T-helper 1 cell treated with Interleukin-12 subunit alpha and Interleukin-12 subunit beta and Interleukin-4 antibody, amounts not matched to agents 30 μg/mL and 1 μg/mL, for 36 hours (primary cell): ENCODE data around the gene DISC1.
"Not testable (repeated sequence)": the region's sequence is repeated elsewhere in the genome, so short reads cannot be mapped to it uniquely, and the experiment has no call there.

Experiments
- H3K27ac Mint-ChIP-seq: one replicate; pipeline ENCODE4 v1.8.0; 2021; ENCODE audit warnings: mild to moderate bottlenecking, mixed read lengths
- H3K27me3 Mint-ChIP-seq: one replicate; pipeline ENCODE4 v1.8.0; 2021; ENCODE audit warnings: low read depth, mixed read lengths
- H3K36me3 Mint-ChIP-seq: one replicate; pipeline ENCODE4 v1.8.0; 2021; ENCODE audit warnings: low read depth, mixed read lengths
- H3K4me1 Mint-ChIP-seq: one replicate; pipeline ENCODE4 v1.8.0; 2021; ENCODE audit warnings: low read depth, mixed read lengths
- H3K4me3 Mint-ChIP-seq: one replicate; pipeline ENCODE4 v1.8.0; 2021; ENCODE audit warnings: mild to moderate bottlenecking, moderate library complexity, mixed read lengths
- H3K9me3 Mint-ChIP-seq: one replicate; pipeline ENCODE4 v1.8.0; 2021; ENCODE audit warnings: mixed read lengths

The DISC1 gene

DNA sequence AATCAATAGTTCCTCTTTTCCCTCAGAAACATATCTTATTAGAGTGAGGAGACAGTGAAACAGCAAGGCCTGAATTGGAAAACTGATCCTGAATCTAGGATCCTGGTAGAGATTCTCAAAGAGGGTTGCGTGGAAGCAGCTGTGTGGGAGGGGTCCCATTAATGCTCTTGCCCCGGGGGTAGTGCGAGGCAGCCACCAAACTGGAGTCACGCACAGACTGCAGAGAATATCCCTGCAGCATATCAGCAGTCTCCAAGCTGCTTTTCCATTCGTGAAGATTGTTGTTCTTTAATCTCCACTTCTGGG is 150.1 kb downstream of the DISC1 start:
- H3K27ac Mint-ChIP-seq, result no peak overlapping the region
- H3K36me3 Mint-ChIP-seq, result peaks cover 2% of the 10 kb centered on the region
- no peak overlapping the region for H3K4me3 Mint-ChIP-seq
- H3K27me3 Mint-ChIP-seq, result no peaks in the 10 kb centered on the region
- H3K4me1 Mint-ChIP-seq, result no peaks in the 10 kb centered on the region
- H3K9me3 Mint-ChIP-seq, result no peaks in the 10 kb centered on the region

DNA sequence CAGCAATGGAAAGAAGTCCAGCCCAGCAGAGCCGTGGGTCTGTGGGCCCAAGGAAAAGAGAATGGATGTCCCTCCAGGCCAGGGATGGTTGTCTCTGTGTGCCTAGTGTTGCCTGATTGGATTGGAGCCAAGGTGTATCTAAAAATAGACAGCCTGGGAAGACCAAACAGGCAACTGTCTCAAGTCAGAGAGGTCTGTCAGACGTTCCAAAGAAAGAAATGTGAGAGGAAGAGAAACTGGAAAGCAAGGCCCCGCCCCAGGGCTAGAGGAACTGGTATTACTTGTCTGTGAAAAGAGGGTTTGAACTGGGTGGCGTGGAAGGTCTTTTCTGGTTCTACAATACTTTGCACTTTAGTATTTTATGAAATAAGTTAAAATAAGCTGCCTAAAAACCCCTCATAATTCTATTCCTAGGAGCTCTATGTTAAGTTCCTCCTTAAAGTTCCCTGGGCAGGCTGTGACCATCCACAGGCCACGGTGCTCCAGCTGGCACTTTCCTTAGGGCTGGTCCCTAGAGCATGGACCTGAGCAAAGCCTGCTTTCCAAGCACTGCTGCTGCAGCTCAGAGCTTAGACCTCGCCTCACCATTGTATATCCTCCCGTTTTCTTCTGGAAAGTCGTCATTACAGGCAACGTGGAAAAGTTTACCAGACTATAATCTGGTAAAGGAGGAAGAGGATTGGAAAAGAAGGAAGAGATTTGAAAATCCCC is 151.6 kb downstream of the DISC1 start:
- Mint-ChIP-seq H3K4me3 (no peak overlapping the region), H3K36me3 (peaks cover 2% of the 10 kb centered on the region), H3K9me3 (no peaks in the 10 kb centered on the region)

DNA sequence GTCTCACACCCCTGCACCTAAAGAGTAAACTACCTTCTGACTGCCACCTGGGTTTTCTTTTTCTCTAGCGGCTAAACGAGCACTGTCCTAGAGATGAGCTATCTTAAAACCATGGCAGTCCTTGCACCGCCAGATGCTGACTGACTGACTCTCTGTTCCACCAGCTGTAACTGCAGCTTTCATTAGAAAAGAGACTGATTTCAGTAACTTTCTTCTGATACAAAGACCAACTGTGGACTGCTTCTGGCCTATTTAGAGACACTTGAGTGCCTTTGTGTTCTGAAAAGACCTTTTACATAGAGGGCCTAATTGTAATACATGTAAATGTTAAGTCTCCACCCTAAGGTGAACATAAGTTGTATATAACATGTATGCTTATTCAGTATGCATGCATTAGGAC is 152.5 kb downstream of the DISC1 start:
- Mint-ChIP-seq H3K27ac (no peak overlapping the region), H3K4me3 (no peak overlapping the region), H3K36me3 (peaks cover 2% of the 10 kb centered on the region), H3K4me1 (no peaks in the 10 kb centered on the region), H3K27me3 (no peaks in the 10 kb centered on the region), H3K9me3 (no peaks in the 10 kb centered on the region)

More for the DNA sequence above, 151.6 kb downstream of the DISC1 start:
- no peaks in the 10 kb centered on the region for H3K4me1 Mint-ChIP-seq
- H3K27ac Mint-ChIP-seq, result no peak overlapping the region
- no peaks in the 10 kb centered on the region for H3K27me3 Mint-ChIP-seq

DNA sequence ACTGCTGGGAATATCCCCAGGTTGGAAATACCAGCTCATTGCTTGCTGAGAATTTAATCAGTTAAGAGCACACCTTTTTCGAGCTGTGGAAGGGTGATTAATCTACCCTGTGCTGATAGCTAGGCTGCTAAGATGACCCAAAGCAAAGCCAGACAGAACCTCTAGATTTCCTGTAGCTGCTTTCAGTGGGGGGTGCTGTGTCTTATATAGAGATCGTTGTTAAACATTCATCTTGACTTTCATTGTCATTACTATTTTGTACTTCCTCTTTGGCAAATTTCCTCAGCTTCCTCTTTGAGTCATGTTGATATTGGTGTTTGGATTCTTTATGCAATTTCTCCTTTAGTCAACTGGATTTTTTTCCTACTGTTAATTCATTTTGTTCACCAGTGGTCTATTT is 155.3 kb downstream of the DISC1 start:
- Mint-ChIP-seq H3K36me3 (no peaks in the 10 kb centered on the region), H3K27ac (no peak overlapping the region), H3K27me3 (no peaks in the 10 kb centered on the region), H3K4me1 (no peaks in the 10 kb centered on the region), H3K9me3 (no peaks in the 10 kb centered on the region), H3K4me3 (no peak overlapping the region)

DNA sequence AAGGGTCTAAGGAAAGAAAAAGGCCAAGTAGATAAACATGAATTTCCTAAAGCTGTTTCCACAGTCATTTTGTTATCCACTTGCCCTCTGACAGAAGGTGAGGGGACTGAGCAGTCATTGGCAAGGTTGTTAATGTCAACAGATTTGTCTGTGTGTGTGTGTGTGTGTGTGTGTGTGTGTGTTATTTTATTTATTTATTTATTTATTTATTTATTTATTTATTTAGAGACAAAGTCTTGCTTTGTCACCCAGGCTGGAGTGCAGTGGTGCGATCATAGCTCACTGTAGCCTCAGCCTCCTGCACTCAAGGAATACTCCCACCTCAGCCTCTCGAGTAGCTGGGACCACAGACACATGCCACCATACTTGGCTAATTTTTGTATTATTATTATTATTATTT is 158.5 kb downstream of the DISC1 start:
- H3K36me3 Mint-ChIP-seq, H3K9me3 Mint-ChIP-seq, H3K27me3 Mint-ChIP-seq, H3K27ac Mint-ChIP-seq, H3K4me1 Mint-ChIP-seq, H3K4me3 Mint-ChIP-seq: not testable (repeated sequence)

DNA sequence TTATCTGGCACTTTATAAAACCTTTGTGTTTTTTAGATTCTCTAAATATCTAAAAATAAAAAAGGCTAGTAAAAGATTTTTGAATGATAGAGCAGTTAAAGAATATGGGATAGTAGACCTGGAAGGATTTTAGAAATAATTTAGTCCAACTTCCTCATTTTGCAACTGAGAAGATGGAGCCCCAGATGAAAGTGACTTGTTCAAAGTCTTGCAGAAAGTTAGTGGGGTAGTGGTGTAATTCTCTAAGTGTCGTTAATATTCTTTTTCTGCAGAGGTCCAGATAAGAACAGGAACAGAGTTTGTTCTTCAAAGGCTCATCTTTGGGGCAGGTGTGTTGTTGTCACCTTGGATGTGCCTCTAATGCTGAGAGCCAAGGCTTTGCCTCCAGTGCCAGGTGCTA is 159.5 kb downstream of the DISC1 start:
- no peaks in the 10 kb centered on the region for H3K27me3 Mint-ChIP-seq
- H3K36me3 Mint-ChIP-seq, result peaks cover 2% of the 10 kb centered on the region
- H3K4me1 Mint-ChIP-seq, result no peaks in the 10 kb centered on the region
- H3K9me3 Mint-ChIP-seq, result no peaks in the 10 kb centered on the region
- no peak overlapping the region for H3K4me3 Mint-ChIP-seq
- H3K27ac Mint-ChIP-seq, result no peak overlapping the region

DNA sequence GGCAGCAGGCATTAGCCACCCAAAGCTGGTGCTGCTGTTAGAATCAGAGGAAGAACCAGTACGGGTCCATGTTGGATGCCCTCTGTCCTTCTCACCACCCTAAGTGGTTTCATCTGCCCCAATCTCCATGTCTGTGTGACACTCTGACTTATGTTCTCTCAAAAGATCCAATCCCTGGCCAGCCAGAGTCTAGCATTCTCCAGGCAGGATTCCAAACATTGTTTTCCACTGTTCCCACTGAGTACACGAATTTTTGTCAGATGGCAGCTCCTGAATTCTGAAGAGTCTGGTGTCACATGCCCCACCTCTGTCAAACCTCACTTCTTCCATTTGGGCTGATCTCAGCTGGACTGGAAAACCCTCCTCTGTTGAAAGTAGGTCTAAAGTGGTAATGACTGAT is 166.0 kb downstream of the DISC1 start:
- Mint-ChIP-seq H3K4me1 (no peaks in the 10 kb centered on the region), H3K9me3 (no peaks in the 10 kb centered on the region), H3K27me3 (no peaks in the 10 kb centered on the region), H3K36me3 (peaks cover 2% of the 10 kb centered on the region), H3K4me3 (no peak overlapping the region), H3K27ac (no peak overlapping the region)

DNA sequence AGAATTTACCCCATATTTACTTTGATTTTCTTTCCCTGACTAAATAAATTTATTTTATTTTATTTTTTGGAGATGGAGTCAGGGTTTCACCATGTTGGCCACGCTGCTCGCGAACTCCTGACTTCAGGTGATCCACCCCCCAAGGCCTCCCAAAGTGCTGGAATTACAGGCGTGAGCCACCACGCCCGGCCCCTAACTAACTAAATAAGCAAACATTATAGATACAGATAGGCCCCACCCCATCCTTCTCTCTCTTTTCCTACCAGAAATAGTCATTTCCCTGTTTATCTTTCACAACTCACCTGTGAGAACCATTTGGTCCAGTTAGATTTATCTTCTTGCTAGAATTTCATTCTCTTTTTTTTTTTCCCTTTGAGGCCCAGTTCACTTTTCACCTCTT is 167.3 kb downstream of the DISC1 start:
- H3K4me1 Mint-ChIP-seq, result no peaks in the 10 kb centered on the region
- H3K27ac Mint-ChIP-seq, result no peak overlapping the region
- H3K36me3 Mint-ChIP-seq, result peaks cover 2% of the 10 kb centered on the region
- no peak overlapping the region for H3K4me3 Mint-ChIP-seq
- no peaks in the 10 kb centered on the region for H3K9me3 Mint-ChIP-seq
- H3K27me3 Mint-ChIP-seq, result no peaks in the 10 kb centered on the region

DNA sequence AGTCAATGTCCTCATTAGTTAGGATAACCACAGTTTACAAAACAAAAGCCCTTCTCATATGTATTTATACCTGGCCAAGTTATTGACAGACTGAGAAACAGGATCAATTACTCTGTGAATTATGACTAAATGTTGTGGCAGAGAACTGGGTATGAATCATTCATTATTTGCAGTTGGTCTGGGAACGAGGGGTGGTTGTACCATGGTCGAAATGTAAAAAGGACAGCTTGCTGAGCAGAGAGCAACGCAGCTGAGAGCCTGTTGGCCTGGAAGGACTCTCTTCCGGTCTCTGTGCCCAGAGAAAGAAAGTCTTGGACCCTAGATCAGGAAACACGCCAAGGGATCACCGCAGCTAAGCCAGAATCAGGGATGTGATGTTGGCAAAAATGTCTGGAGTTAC is 169.6 kb downstream of the DISC1 start:
- peaks cover 11% of the 10 kb centered on the region for H3K36me3 Mint-ChIP-seq
- H3K27me3 Mint-ChIP-seq, result no peaks in the 10 kb centered on the region
- peaks cover 14% of the 10 kb centered on the region for H3K9me3 Mint-ChIP-seq
- H3K4me1 Mint-ChIP-seq, result no peaks in the 10 kb centered on the region
- no peak overlapping the region for H3K27ac Mint-ChIP-seq
- H3K4me3 Mint-ChIP-seq, result no peak overlapping the region

DNA sequence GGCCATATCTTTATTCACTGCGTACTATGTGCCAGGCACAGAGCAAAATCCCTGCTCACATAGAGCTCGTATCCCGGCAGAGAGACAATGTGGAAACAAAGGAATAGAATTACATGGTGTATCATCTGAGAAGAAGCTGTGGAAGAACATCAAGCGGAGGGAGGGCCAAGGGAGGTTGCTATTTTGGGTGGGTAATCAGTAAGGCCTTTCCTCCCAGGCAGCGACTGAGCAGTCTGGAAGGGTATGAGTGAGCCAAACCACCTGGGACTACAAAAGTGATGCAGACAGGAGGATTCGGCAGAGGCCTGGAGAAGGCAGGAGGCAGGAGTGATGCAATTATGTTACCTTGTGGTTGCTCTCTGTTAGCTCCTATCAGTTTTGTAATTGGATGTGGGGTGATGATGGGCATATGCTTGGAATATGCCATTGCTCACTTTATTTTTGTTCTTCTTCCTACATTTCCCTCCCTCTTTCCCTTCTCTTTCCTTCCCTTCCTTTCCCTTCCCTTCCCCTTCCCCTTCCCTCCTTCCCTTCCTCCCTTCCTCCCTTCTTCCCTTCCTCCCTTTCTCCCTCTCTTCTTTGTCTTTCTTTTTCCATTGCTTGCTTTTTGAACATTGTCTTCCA is 172.9 kb downstream of the DISC1 start:
- peaks cover 23% of the 10 kb centered on the region for H3K36me3 Mint-ChIP-seq
- H3K4me3 Mint-ChIP-seq, result no peak overlapping the region
- no peaks in the 10 kb centered on the region for H3K4me1 Mint-ChIP-seq
- H3K27me3 Mint-ChIP-seq, result no peaks in the 10 kb centered on the region
- no peak overlapping the region for H3K27ac Mint-ChIP-seq
- H3K9me3 Mint-ChIP-seq, result peaks cover 14% of the 10 kb centered on the region

DNA sequence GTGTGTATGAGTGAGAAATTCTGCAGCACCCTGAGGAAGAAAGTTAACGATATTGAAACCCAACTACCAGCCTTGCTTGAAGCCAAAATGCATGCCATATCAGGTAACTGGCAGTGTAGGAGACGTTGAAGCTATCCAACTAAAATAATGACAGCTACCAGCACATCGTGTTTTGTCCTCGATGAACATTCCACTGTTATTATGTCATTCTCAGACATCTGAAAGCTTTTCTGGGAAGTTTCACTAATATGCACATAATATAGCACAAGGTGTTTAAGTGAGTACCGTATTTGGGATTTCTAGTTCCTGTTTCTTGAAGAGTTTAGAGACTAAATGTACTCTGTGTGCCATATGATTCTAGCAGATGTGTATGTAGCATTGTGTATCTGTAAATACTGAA is 173.5 kb downstream of the DISC1 start:
- no peak overlapping the region for H3K4me3 Mint-ChIP-seq
- H3K4me1 Mint-ChIP-seq, result no peaks in the 10 kb centered on the region
- peaks cover 23% of the 10 kb centered on the region for H3K36me3 Mint-ChIP-seq
- H3K9me3 Mint-ChIP-seq, result peaks cover 14% of the 10 kb centered on the region
- no peaks in the 10 kb centered on the region for H3K27me3 Mint-ChIP-seq
- H3K27ac Mint-ChIP-seq, result no peak overlapping the region

DNA sequence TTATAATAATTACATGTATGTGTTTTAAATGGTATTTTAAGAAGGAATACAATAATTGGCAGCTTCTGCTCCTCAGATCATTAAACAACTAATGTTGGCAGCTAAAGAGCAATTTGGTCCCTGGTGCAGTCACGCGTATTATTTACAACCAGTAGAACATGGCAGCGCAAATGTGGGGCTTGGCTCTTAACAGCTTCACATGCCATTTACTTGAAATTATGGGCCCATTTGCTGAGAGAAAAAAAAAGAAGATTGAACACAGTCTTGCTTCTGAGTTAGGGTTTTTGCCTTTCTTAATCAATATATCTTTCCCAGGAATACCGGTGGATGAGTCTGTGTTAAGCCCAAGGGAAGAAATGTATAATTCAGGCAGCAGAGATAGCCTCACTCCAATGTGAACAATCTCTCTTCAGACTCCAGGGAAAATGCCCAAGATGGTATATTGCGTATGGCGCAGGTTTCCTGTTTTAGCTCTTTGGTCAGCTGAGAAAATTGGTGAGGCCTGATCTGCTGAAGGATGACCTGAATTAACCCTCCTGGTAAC is 174.5 kb downstream of the DISC1 start:
- no peaks in the 10 kb centered on the region for H3K4me1 Mint-ChIP-seq

DNA sequence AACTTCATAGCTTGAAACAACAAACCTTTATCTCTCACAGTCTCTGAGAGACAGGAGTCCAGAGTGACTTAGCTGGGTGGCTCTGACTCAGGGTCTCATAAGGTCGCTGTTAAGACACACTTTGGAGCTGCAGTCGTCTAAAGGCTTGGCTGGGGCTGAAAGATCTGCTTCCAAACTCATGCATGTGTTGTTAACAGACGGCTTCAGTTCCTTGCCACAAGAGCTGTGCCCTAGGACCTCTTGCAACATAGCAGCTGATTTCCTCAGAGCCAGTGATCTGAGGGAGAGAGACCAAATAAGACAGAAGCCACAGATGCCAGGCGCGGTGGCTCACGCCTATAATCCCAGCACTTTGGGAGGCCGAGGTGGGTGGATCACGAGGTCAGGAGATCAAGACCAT is 176.8 kb downstream of the DISC1 start:
- peaks cover 23% of the 10 kb centered on the region for H3K36me3 Mint-ChIP-seq
- no peak overlapping the region for H3K27ac Mint-ChIP-seq
- no peak overlapping the region for H3K4me3 Mint-ChIP-seq
- peaks cover 14% of the 10 kb centered on the region for H3K9me3 Mint-ChIP-seq
- H3K4me1 Mint-ChIP-seq, result no peaks in the 10 kb centered on the region
- H3K27me3 Mint-ChIP-seq, result no peaks in the 10 kb centered on the region

More for the DNA sequence above, 174.5 kb downstream of the DISC1 start:
- Mint-ChIP-seq H3K27ac (no peak overlapping the region), H3K27me3 (no peaks in the 10 kb centered on the region), H3K36me3 (peaks cover 23% of the 10 kb centered on the region), H3K9me3 (peaks cover 14% of the 10 kb centered on the region), H3K4me3 (no peak overlapping the region)

DNA sequence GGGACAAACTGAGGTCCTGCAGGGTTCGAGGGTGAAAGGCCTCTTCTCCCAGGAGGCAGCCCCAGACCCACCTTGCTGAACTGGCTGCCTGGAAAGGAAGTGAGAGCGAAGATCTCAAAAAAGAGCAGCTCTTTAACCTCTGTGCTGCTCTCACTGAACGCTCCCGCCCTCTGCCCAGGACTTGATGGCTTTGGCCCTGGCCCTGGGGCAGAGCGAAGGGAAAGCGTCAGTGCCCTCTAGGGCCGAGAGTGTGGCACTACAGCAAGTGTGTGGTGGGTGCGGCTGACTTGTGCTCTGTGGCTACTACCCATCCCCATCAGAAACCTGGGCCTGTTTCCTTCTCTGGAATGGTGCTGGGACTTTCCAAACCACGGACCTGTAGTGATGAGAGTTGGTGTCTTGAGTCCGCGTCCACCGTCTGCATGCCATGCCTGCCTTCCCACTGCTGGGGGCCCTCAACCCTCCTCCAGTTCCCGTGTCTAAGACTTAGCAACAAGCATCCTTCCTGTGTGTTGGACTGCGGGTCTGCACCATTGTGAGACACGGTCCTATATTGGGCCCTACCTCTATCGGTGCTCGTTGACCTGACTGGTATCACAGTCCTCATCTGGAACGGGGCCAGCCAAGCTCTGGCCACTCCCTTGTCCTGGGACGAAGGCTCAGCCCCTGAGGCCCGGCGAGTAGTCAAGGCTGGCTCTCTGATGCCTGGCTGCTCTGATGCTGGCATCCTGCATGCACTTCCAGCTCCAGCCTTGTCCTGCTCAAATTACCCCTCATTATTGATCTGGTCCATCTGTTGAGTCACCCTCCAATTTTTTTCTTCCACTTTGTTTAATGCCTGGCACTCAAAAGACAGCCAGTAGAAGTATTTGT is 180.3 kb downstream of the DISC1 start:
- Mint-ChIP-seq H3K4me1 (no peaks in the 10 kb centered on the region), H3K27me3 (no peaks in the 10 kb centered on the region), H3K4me3 (no peak overlapping the region), H3K36me3 (peaks cover 9% of the 10 kb centered on the region), H3K9me3 (no peaks in the 10 kb centered on the region), H3K27ac (no peak overlapping the region)

DNA sequence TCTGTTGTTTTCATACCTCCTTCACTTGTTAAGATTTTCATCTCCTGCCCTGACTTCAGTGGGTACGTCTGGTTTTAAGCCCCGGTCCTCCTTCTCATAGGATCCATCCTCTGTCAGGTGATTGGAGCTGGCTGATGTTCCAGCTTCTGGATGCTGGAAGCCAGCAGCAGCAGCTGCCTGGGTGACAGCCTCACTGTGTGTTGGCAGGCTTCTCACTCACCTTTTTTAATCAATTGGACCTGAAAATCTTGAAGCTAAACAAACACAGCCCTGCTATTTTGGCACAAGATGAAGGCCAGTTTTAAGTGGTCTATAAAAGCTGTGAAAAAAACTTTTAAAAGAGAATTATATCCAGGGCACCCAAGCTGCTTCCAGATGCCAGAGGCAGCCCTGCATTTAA is 181.0 kb downstream of the DISC1 start:
- H3K36me3 Mint-ChIP-seq, result peaks cover 2% of the 10 kb centered on the region
- no peak overlapping the region for H3K27ac Mint-ChIP-seq
- no peaks in the 10 kb centered on the region for H3K9me3 Mint-ChIP-seq
- no peaks in the 10 kb centered on the region for H3K4me1 Mint-ChIP-seq
- no peaks in the 10 kb centered on the region for H3K27me3 Mint-ChIP-seq
- no peak overlapping the region for H3K4me3 Mint-ChIP-seq
